Loucy (cell line): ENCODE measurements around the gene LILRB5.
A peak's percentile ranks its signal among the peaks of the same experiment; 100 is the strongest.
"Not testable (repeated sequence)": the region's sequence is repeated elsewhere in the genome, so short reads cannot be mapped to it uniquely, and the experiment has no call there.

Experiments used
- H2AFZ ChIP-seq: fragments of 200-600 bp; sonication (generic); 2 replicates; pipeline ENCODE4 v1.6.0; 2016; ENCODE audit warnings: antibody characterized with exemption, mild to moderate bottlenecking, low read length, moderate library complexity
- H3F3A ChIP-seq: fragments of 200-600 bp; 2 replicates; pipeline ENCODE4 v1.6.0; 2016; ENCODE audit warnings: antibody characterized with exemption, low read depth, mild to moderate bottlenecking
- H3K27me3 ChIP-seq: fragments of 200-600 bp; sonication (generic); 2 replicates; pipeline ENCODE4 v1.6.1; 2014; ENCODE audit warnings: low read length, mild to moderate bottlenecking; ENCODE audit not compliant: insufficient read depth, poor library complexity, severe bottlenecking
- H3K36me3 ChIP-seq: fragments of 200-600 bp; sonication (generic); 2 replicates; pipeline ENCODE4 v1.6.1; 2016; ENCODE audit warnings: low read length; ENCODE audit not compliant: insufficient read depth
- H3K4me1 ChIP-seq: fragments of 200-600 bp; sonication (generic); 2 replicates; pipeline ENCODE4 v1.5.1; 2014; ENCODE audit warnings: low read length, mild to moderate bottlenecking; ENCODE audit not compliant: insufficient read depth, poor library complexity, severe bottlenecking
- H3K4me2 ChIP-seq: fragments of 200-600 bp; sonication (generic); 2 replicates; pipeline ENCODE4 v1.6.0; 2014; ENCODE audit warnings: antibody characterized with exemption, low read length, low read depth, mild to moderate bottlenecking; ENCODE audit not compliant: poor library complexity, severe bottlenecking
- H3K4me3 ChIP-seq: fragments of 200-600 bp; sonication (generic); 2 replicates; pipeline ENCODE4 v1.5.1; 2014; ENCODE audit warnings: low read length, mild to moderate bottlenecking, mixed read lengths; ENCODE audit not compliant: poor library complexity, severe bottlenecking
- H3K79me2 ChIP-seq: fragments of 200-600 bp; sonication (generic); 2 replicates; pipeline ENCODE4 v1.6.1; 2014; ENCODE audit warnings: low read length; ENCODE audit not compliant: insufficient read depth
- H3K9ac ChIP-seq: fragments of 200-600 bp; sonication (generic); 2 replicates; pipeline ENCODE4 v1.6.0; 2014; ENCODE audit warnings: mild to moderate bottlenecking, low read depth, low read length, moderate library complexity; ENCODE audit not compliant: poor library complexity, severe bottlenecking
- H3K9me2 ChIP-seq: fragments of 200-600 bp; sonication (generic); replicated peaks from 2 replicates; pipeline ENCODE4 v1.6.1; 2016; ENCODE audit warnings: low read depth, low read length, mixed read lengths
- H3K9me3 ChIP-seq: fragments of 200-600 bp; sonication (generic); 2 replicates; pipeline ENCODE4 v1.6.1; 2014; ENCODE audit warnings: mild to moderate bottlenecking, antibody characterized with exemption, low read length, low read depth; ENCODE audit not compliant: insufficient read depth
- H4K20me1 ChIP-seq: fragments of 200-600 bp; sonication (generic); 2 replicates; pipeline ENCODE4 v1.6.0; 2014; ENCODE audit warnings: antibody characterized with exemption, low read length, mild to moderate bottlenecking; ENCODE audit not compliant: insufficient read depth, poor library complexity, severe bottlenecking
- EZH2phosphoT487 ChIP-seq: fragments of 200-600 bp; IDR thresholded peaks from 2 replicates; pipeline ENCODE4 v1.6.1; 2018; ENCODE audit warnings: antibody characterized with exemption, mild to moderate bottlenecking, moderate library complexity, borderline replicate concordance
- TF ChIP-seq, protein P1 (sequence below): fragments of 200-600 bp; sonication (generic); conservative IDR thresholded peaks from 2 replicates; pipeline ENCODE4 v1.5.1; 2014; ENCODE audit warnings: mild to moderate bottlenecking, antibody characterized with exemption, low read length

The LILRB5 gene

DNA sequence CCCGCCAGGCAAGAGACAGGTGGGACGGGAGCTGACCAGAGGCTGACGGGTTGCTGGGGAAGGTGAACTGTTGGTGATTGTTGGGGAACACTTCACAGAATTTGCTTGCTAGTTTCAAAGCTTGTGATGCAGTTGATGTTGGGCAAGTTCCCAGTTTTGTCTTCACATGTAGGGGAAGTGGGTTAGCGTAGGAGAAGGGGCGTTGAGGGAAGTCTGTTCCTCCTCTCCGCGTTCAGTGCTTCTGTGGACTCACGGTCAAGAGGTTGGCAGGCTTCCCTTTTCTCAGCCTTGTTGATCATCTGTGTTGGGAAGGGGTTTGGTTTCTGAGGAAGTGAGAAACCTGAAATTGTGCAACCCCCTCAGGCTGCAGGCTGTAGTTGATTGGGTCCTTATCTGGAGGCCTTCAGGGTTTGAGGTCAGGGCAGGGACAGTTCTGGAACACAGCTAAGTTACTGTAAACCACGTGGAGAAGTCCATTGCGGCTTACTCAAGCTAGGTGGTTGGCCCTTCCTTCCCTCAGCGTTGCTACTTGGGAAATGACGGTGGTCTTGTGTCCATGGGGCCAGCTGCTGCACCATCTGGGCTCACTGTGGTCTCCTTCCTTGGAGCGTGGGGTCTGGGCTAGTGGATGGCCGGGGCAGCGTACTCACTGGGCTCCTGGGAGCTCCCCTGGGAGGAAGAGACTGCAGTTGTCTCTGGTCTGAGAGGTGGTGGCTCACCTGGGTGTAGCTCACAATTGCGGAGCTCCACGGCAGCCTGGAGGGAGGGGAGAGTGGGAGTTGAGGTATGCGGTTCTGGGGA is 48.9 kb downstream of the LILRB5 start:
- H3K9ac ChIP-seq: no peak overlapping the region
- peaks cover 59% of the 10 kb centered on the region for H3K4me1 ChIP-seq
- TF ChIP-seq, protein P1, sequence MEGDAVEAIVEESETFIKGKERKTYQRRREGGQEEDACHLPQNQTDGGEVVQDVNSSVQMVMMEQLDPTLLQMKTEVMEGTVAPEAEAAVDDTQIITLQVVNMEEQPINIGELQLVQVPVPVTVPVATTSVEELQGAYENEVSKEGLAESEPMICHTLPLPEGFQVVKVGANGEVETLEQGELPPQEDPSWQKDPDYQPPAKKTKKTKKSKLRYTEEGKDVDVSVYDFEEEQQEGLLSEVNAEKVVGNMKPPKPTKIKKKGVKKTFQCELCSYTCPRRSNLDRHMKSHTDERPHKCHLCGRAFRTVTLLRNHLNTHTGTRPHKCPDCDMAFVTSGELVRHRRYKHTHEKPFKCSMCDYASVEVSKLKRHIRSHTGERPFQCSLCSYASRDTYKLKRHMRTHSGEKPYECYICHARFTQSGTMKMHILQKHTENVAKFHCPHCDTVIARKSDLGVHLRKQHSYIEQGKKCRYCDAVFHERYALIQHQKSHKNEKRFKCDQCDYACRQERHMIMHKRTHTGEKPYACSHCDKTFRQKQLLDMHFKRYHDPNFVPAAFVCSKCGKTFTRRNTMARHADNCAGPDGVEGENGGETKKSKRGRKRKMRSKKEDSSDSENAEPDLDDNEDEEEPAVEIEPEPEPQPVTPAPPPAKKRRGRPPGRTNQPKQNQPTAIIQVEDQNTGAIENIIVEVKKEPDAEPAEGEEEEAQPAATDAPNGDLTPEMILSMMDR: no peak
- no peak for TF ChIP-seq EZH2phosphoT487
- no peak overlapping the region for H2AFZ ChIP-seq
- no peak overlapping the region for H3K4me3 ChIP-seq
- H3K4me2 ChIP-seq: peak overlapping the region; percentile 16
- H3K9me2 ChIP-seq: no peaks in the 10 kb centered on the region
- H4K20me1 ChIP-seq: peaks cover 81% of the 10 kb centered on the region
- peaks cover 14% of the 10 kb centered on the region for H3F3A ChIP-seq
- H3K79me2 ChIP-seq: peaks cover 80% of the 10 kb centered on the region
- no peaks in the 10 kb centered on the region for H3K27me3 ChIP-seq
- no peaks in the 10 kb centered on the region for H3K9me3 ChIP-seq
- peaks cover 58% of the 10 kb centered on the region for H3K36me3 ChIP-seq

DNA sequence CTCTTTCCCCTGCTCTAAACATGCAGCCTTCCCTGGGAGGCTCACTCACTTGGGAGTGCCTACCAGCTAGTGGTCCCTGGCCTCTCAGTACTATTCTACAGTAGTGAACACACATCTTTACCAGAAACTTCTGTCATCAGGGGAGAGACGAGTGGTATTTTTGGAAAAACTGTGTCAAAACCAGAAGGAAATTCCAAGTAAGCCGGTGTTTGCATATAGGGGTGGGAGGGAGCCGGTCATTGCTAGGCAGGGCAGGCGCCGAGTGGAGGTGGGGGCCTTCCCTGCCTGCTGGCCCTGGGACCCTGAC is 49.4 kb downstream of the LILRB5 start:
- Histone ChIP-seq H3K4me2 (peak overlapping the region; percentile 16), H3K79me2 (peaks cover 80% of the 10 kb centered on the region), H2AFZ (no peak overlapping the region), H3K9me2 (no peaks in the 10 kb centered on the region), H3K9me3 (no peaks in the 10 kb centered on the region), H3F3A (peaks cover 14% of the 10 kb centered on the region), H4K20me1 (peaks cover 84% of the 10 kb centered on the region), H3K4me3 (no peak overlapping the region), H3K9ac (no peak overlapping the region), H3K4me1 (peaks cover 65% of the 10 kb centered on the region), H3K36me3 (peaks cover 64% of the 10 kb centered on the region), H3K27me3 (no peaks in the 10 kb centered on the region)
- TF ChIP-seq, protein P1: no peak
- no peak for TF ChIP-seq EZH2phosphoT487

DNA sequence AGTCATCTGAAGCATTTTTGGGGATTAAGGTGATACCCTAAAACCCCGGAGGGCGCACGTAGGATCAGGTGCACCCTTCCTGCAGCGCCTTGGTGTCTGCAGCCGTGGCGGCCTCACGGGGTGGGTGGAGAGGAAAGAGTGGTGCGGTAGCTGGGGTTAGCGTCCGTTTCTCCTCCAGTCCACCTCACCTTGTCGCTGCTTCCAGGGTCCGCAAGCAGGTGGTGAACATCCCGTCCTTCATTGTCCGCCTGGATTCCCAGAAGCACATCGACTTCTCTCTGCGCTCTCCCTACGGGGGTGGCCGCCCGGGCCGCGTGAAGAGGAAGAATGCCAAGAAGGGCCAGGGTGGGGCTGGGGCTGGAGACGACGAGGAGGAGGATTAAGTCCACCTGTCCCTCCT is 49.9 kb downstream of the LILRB5 start:
- not testable (repeated sequence) for H3K9me3 ChIP-seq, H3K9me2 ChIP-seq, H3K9ac ChIP-seq, H2AFZ ChIP-seq, H3K4me3 ChIP-seq, H3K27me3 ChIP-seq
- H3K4me2 ChIP-seq: peak overlapping the region; percentile 100
- H3K79me2 ChIP-seq: peaks cover 80% of the 10 kb centered on the region
- H3F3A ChIP-seq: peaks cover 14% of the 10 kb centered on the region
- H3K4me1 ChIP-seq: peaks cover 69% of the 10 kb centered on the region
- H4K20me1 ChIP-seq: peaks cover 86% of the 10 kb centered on the region
- peaks cover 68% of the 10 kb centered on the region for H3K36me3 ChIP-seq

DNA sequence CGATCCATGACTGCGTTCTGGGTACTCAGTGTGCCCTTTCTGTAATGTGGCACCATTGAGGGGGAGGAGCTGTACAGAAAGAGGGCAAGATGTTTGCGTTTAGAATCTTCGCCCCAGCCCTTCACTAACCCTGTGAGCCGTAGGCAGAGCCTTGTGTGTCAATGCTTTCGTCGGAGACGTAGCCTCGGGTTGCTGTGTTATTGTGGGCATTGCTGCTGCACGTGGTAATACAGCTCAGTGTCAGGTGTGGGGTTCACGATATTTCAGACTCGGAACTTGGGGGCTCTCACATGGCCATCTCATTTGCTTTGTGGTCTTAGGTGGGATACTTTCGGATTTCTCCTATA is 50.3 kb downstream of the LILRB5 start:
- H3K4me3 ChIP-seq: no peak overlapping the region
- H3K4me2 ChIP-seq: peak overlapping the region; percentile 100
- TF ChIP-seq, protein P1: no peak
- TF ChIP-seq EZH2phosphoT487: no peak
- peaks cover 14% of the 10 kb centered on the region for H3F3A ChIP-seq
- no peaks in the 10 kb centered on the region for H3K9me3 ChIP-seq
- peaks cover 89% of the 10 kb centered on the region for H4K20me1 ChIP-seq
- no peaks in the 10 kb centered on the region for H3K27me3 ChIP-seq
- no peak overlapping the region for H3K9ac ChIP-seq
- H2AFZ ChIP-seq: no peak overlapping the region
- H3K36me3 ChIP-seq: peaks cover 72% of the 10 kb centered on the region
- no peaks in the 10 kb centered on the region for H3K9me2 ChIP-seq
- peaks cover 80% of the 10 kb centered on the region for H3K79me2 ChIP-seq
- peaks cover 73% of the 10 kb centered on the region for H3K4me1 ChIP-seq
